NT2/D1 (cell line): Measurements from ENCODE around the gene AURKAIP1.

Experiments used
- DNase-seq: peaks from one replicate; pipeline ENCODE4 v3.0.0-alpha.2; 2011; ENCODE audit warnings: low read depth, low spot score
- H3K27me3 ChIP-seq: 2 replicates; pipeline ENCODE4 v1.6.0; 2011; ENCODE audit warnings: mild to moderate bottlenecking; ENCODE audit not compliant: insufficient read length, insufficient read depth
- H3K36me3 ChIP-seq: 2 replicates; pipeline ENCODE4 v1.6.1; 2011; ENCODE audit warnings: mild to moderate bottlenecking, low read length, mixed read lengths; ENCODE audit not compliant: insufficient read depth, insufficient read length
- H3K4me1 ChIP-seq: 2 replicates; pipeline ENCODE4 v1.5.1; 2011; ENCODE audit not compliant: insufficient read depth, insufficient read length
- H3K4me3 ChIP-seq: 2 replicates; pipeline ENCODE4 v1.5.1; 2011; ENCODE audit warnings: low read depth; ENCODE audit not compliant: insufficient read length
- H3K9ac ChIP-seq: 2 replicates; pipeline ENCODE4 v1.6.0; 2011; ENCODE audit warnings: low read depth; ENCODE audit not compliant: insufficient read length
- H3K9me3 ChIP-seq: 2 replicates; pipeline ENCODE4 v1.5.1; 2011; ENCODE audit warnings: mild to moderate bottlenecking, low read length; ENCODE audit not compliant: insufficient read depth
- SUZ12 ChIP-seq: IDR thresholded peaks from 2 replicates; pipeline ENCODE4 v1.6.1; 2011; ENCODE audit not compliant: insufficient read length, insufficient read depth; ENCODE audit errors: extremely low read depth
- YY1 ChIP-seq: IDR thresholded peaks from 2 replicates; pipeline ENCODE4 v1.6.1; 2011; ENCODE audit not compliant: insufficient read length, insufficient read depth
- ZNF274 ChIP-seq: IDR thresholded peaks from 2 replicates; pipeline ENCODE4 v1.6.1; 2011; ENCODE audit warnings: mild to moderate bottlenecking, low read depth, low read length

Gene AURKAIP1

DNA sequence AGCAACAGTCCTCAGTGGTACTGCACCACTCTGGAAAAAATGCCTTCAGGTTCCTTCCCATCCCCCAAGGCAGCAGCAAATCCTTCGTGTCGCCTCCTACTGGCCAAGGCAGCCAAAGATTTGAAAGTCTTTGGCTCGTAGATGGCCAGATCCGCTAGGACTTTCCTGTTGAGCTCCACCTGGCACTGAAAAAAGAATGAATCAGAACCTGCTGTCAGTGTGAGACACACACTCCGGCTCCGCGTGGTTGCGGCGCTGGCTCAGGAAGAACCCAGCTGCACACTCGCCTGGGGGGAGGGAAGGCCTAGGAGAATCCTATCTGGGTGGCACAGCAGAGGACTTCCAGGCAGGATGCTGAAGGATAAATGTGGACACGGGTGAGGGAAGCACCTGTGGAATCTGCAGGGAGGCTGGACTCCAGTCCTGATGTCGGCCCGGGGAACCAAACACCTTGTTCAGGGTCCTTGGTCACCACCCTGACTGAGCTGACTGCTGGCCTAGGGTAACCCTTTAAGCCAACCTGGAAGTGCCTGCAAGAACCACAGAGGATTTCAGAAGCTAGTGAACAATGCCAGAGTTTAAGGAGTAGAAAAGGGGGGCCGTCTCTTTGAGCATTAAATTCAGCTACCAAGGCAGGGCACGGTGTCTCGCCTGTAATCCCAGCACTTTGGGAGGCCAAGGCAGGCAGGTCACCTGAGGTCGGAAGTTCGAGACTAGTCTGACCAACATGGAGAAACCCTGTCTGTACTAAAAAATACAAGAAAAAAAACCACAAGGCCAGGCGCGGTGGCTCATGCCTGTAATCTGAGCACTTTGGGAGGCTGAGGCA, 27.3 kb upstream of the AURKAIP1 start:
- no peak overlapping the region for H3K4me3 ChIP-seq
- H3K9ac ChIP-seq = no peak overlapping the region
- DNase-seq = peak; percentile 56
- no peak for TF ChIP-seq ZNF274
- no peak for TF ChIP-seq YY1
- H3K27me3 ChIP-seq = no peaks in the 10 kb centered on the region
- H3K9me3 ChIP-seq = no peaks in the 10 kb centered on the region
- peaks cover 15% of the 10 kb centered on the region for H3K4me1 ChIP-seq
- peaks cover 73% of the 10 kb centered on the region for H3K36me3 ChIP-seq

DNA sequence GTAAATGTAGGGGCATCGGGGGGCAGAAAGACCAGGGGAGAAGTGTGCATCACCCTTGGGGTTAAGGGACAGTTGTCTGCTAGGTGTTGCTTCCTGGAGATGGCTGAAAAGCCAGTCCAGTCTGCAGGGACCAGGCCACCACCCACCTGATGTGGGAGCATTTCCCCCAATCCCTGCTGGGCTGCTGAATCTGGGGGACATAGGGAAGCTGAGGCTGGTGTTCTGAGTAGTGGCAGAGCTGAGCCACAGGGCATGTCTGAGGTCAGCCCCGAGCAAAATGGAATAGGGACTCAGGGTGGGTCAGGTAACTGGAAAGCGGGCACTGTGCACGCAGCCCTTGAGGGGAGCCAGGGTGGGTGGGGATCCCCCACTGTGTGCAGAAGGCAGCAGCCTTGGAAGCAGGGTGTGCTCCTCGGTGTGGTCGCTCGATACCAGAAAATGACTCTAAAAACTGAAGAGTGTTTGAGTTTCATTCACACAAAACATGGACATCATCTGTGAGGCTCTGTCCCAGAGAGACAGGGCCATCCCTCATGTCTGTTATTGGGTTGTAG, 26.5 kb upstream of the AURKAIP1 start:
- Histone ChIP-seq H3K4me1 (peaks cover 15% of the 10 kb centered on the region), H3K9ac (peak overlapping the region; percentile 98), H3K9me3 (no peaks in the 10 kb centered on the region), H3K4me3 (no peak overlapping the region), H3K36me3 (peaks cover 76% of the 10 kb centered on the region), H3K27me3 (no peaks in the 10 kb centered on the region)
- no peak for DNase-seq
- TF ChIP-seq SUZ12 = no peak
- TF ChIP-seq YY1 = no peak
- TF ChIP-seq ZNF274 = no peak

DNA sequence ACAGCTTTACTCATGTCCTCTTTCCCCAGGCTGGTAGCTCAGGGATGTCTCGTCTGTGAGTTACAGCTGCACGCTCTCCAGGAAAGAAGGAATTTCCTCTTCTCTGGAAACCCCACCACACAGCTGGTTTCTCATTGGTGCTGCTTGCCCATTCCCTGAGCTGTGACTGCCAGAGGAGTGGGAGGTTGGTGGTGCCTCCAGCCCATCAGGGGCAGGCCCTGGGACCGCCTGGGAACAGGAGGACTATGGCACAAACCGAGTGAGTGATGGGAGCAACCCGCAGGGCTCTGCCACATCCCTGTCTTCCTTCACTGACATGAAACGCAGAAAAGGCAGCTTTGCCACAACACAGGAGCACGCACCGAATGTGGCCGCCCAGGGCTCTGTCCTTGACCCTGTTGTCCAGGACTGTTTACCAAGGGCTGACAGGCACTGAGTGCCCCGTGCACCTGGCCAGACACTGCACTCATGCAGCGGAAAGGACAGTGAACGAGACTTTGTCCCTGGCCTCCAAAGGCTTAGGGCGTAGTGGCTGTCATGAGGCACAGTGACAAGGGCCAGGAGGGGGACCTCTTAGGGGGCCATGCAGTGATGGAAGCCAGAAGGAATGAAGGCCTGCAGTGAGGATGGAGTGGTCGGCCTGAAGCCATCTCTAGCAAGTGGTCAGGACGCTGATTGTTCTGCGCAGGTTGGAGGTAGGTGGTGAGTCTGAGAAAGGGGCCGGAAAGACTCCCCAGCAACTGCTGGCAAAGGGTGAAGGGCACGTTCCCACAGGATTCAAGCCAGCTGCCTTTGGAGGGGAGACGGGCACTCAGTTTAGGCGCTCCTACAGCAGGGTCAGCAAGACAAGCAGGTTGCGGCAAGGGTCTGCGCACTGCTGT, 25.8 kb upstream of the AURKAIP1 start:
- Histone ChIP-seq H3K9ac (peak overlapping the region; percentile 98), H3K4me1 (peaks cover 15% of the 10 kb centered on the region), H3K36me3 (peaks cover 68% of the 10 kb centered on the region), H3K9me3 (no peaks in the 10 kb centered on the region), H3K27me3 (no peaks in the 10 kb centered on the region), H3K4me3 (peak overlapping the region; percentile 94)
- no peak for DNase-seq
- no peak for TF ChIP-seq SUZ12
- no peak for TF ChIP-seq YY1
- TF ChIP-seq ZNF274 = no peak

DNA sequence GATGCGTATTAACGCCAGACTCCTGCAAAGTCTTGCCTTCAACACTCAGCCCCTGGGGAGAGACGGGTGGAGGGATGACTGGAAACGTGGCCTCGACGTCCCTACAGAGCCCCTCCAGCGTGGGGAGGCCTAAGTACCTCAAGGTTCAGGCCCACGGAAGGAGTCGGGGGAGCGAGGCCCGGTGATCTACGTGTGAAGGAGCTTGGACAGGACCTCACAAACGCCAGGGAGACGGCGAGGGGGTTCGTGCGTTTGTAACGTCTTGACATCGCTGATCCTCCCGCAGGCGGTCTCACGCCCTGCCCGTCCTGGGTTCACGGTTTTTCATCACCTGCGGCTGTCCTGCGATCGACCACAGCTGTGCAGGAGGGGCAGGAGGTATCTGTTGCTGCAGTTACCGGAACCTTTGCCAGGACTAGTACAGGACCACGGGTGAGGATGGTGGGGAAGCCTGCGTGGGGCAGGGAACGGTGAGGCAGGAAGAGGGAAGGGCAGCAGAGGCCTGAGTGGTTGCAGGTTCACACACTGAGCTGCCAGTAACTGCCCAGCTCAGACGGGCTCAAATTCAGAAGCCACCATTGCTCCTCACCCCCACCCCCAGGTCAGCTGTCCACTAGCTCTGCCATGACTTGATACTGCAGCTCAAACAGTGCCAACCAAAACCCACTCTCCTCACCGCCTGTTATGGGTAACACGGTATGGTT, 25.0 kb upstream of the AURKAIP1 start:
- Histone ChIP-seq H3K4me1 (peaks cover 15% of the 10 kb centered on the region), H3K27me3 (no peaks in the 10 kb centered on the region), H3K36me3 (peaks cover 68% of the 10 kb centered on the region), H3K9me3 (no peaks in the 10 kb centered on the region), H3K9ac (peak overlapping the region; percentile 98), H3K4me3 (peak overlapping the region; percentile 94)
- DNase-seq = no peak
- TF ChIP-seq YY1 = no peak
- TF ChIP-seq ZNF274 = no peak
- no peak for TF ChIP-seq SUZ12

DNA sequence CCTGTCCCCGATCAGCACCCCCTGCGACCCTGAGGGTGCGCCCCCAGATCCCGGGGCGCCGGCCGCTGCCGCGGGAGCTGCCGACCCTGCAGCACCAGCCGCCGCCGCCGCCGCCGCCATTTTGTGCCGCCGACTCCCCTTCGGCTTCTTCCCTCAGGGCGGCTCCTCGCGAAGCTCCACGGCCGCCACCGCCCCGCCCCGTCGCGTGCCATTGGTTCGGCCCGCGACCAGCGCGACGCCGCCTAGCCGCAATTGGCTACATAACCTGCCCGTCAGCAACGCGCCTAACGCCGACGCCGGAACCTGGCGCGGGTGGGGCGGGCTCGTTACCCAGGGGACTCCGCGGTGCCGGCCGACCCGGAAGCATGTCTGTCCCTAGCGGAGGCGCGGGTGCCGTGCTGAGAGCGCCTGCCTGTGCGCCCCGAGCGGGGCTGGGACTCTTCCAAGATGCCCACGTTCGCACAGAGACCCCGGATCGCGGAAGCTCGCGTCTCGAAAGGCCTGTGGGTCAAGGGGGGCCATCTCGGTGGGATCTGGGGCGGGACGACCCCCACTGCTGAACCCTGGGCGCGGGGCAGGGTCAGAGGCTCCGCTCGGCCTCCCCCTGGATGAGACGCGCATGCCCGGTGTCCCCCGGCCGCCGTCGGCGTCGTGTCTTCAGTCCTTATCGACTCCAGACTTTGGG, 24.3 kb upstream of the AURKAIP1 start, which contains the start of gene CCNL2:
Gene CCNL2, minus strand, starts transcription at position 149 of the 685 bp plus-strand sequence. Its CDS starts 29 bp downstream, at position 120.
- H3K36me3 ChIP-seq = peaks cover 70% of the 10 kb centered on the region

DNA sequence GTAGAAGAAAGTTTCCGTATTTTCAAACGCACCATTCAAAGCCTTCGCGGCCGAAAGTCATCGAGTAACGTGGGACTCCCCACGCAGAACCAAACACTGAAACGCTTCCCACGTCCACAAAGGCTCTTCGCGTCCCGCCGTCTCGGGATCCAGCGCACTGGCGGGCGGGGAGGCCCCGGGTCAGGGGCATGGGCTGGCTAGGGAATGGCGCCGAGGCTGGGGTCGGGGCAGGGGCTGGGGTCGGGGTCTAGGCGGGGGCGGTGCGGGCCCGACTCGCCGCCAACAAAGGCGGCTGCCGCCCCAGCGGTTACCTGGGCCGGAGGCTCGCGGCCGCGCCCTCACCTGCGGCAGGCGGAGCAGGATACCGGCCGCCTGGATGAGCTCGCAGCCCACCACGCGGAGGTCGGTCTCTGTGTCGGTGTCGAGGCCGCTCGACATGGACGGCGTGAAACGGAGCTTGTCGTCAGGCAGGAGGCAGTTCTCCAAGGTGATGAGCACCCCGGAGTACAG, 23.7 kb upstream of the AURKAIP1 start:
- no peak for DNase-seq
- peak overlapping the region; percentile 97 for H3K4me3 ChIP-seq
- H3K9ac ChIP-seq = peak overlapping the region; percentile 98
- no peaks in the 10 kb centered on the region for H3K9me3 ChIP-seq
- H3K36me3 ChIP-seq = peaks cover 72% of the 10 kb centered on the region
- H3K27me3 ChIP-seq = no peaks in the 10 kb centered on the region
- TF ChIP-seq YY1 (no peak), ZNF274 (no peak), SUZ12 (no peak)
- peaks cover 15% of the 10 kb centered on the region for H3K4me1 ChIP-seq

More for the DNA sequence above, 24.3 kb upstream of the AURKAIP1 start, which contains the start of gene CCNL2:
- TF ChIP-seq ZNF274 = no peak
- TF ChIP-seq YY1 = no peak
- no peak for TF ChIP-seq SUZ12
- peak; percentile 97 for DNase-seq
- Histone ChIP-seq H3K27me3 (no peaks in the 10 kb centered on the region), H3K4me3 (peak within 1 kb of the TSS; percentile 97), H3K9me3 (no peaks in the 10 kb centered on the region), H3K9ac (peak within 1 kb of the TSS; percentile 98), H3K4me1 (peaks cover 15% of the 10 kb centered on the region)
